ENCODE data around the gene MAP3K14. TPM values are rescaled to one million over a fixed set of nuclear protein-coding genes. Genes with fewer than 3 reads are reported as not detected.

The MAP3K14 gene
- total RNA-seq, 1 donor from 2014 or later, result 0.34 TPM

DNA sequence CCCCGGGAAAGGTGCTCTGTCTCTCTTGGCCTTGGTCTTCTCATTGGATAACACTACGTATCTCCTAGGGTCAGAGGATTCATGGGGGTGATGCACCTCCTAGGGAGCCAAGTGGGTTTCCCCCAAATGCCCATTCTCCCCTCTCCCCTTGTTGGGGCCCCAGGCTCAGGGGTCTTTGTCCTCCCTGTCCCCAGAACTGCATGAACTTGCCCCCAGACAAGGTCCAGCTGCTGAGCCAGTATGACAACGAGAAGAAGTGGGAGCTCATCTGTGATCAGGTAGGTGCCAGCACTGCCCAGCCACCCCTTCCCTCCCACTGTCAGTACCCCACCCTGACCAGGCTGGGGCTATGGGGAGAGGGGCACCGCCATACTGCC, 86.4 kb downstream of the MAP3K14 start:
- Mint-ChIP-seq H3K27me3 (ENCODE audit: insufficient read depth, low read depth) (peaks cover 12% of the 10 kb centered on the region), H3K4me3 (no peak overlapping the region), H3K27ac (no peak overlapping the region), H3K9me3 (no peaks in the 10 kb centered on the region), H3K4me1 (peaks cover 3% of the 10 kb centered on the region), H3K36me3 (no peaks in the 10 kb centered on the region)
- Histone ChIP-seq H2AFZ (replicated peaks) (no peak overlapping the region), H3K36me3 (no peaks in the 10 kb centered on the region), H3K4me2 (no peak overlapping the region), H3K9ac (no peak overlapping the region), H3K4me3 (no peak overlapping the region), H3K27ac (no peak overlapping the region), H3K27me3 (no peaks in the 10 kb centered on the region), H3K79me2 (ENCODE audit: low read depth) (no peaks in the 10 kb centered on the region), H3F3A (ENCODE audit: low read depth) (peaks cover 3% of the 10 kb centered on the region), H3K9me3 (ENCODE audit: low read depth) (no peaks in the 10 kb centered on the region), H3K4me1 (peaks cover 16% of the 10 kb centered on the region), H4K20me1 (ENCODE audit: low read depth) (no peaks in the 10 kb centered on the region)
- no peak for DNase-seq (ENCODE audit: low spot score)
- TF ChIP-seq EZH2 (IDR thresholded peaks at IDR 0.05) (no peak), EZH2phosphoT487 (IDR thresholded peaks at IDR 0.05) (no peak)
- TF ChIP-seq, protein P1, sequence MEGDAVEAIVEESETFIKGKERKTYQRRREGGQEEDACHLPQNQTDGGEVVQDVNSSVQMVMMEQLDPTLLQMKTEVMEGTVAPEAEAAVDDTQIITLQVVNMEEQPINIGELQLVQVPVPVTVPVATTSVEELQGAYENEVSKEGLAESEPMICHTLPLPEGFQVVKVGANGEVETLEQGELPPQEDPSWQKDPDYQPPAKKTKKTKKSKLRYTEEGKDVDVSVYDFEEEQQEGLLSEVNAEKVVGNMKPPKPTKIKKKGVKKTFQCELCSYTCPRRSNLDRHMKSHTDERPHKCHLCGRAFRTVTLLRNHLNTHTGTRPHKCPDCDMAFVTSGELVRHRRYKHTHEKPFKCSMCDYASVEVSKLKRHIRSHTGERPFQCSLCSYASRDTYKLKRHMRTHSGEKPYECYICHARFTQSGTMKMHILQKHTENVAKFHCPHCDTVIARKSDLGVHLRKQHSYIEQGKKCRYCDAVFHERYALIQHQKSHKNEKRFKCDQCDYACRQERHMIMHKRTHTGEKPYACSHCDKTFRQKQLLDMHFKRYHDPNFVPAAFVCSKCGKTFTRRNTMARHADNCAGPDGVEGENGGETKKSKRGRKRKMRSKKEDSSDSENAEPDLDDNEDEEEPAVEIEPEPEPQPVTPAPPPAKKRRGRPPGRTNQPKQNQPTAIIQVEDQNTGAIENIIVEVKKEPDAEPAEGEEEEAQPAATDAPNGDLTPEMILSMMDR (IDR thresholded peaks at IDR 0.05), result no peak

DNA sequence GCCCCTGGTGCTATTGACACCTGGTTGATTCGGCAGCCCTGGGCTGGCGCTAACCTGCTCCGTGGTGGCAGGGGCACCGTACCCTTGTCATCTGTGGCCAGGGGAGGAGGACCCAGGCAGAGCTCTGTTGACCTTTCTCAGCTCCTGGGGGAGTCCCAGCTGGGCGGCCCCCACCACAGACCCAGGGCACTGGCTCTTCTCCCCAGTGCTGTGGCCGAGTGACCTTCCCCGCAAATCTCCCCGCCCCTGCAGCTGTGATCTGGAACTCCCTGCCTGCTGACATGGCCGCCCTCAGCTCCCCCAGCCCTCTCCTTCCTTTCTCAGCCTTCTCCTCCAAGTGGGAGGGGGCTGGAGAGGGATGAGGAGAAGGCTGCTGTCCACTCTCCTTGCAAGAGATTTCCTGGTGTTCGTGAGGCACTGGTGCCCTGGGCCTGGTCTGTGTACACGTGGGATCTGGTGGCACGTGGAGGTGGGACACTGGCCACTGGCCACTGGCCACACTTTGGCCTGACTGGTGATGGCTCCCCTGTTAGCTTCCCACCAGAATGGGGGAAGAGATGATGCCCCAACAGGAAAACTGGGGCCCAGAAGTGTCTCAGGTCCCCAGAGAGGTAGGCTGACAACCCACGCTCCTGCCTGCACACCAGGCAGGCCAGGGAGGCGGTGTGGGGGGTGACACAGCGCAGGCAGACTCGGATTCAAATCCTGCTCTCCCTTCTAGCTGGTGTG, 87.0 kb downstream of the MAP3K14 start:
- H3K4me1 Mint-ChIP-seq, result peaks cover 3% of the 10 kb centered on the region
- peaks cover 9% of the 10 kb centered on the region for H3K27me3 Mint-ChIP-seq (ENCODE audit: insufficient read depth, low read depth)

DNA sequence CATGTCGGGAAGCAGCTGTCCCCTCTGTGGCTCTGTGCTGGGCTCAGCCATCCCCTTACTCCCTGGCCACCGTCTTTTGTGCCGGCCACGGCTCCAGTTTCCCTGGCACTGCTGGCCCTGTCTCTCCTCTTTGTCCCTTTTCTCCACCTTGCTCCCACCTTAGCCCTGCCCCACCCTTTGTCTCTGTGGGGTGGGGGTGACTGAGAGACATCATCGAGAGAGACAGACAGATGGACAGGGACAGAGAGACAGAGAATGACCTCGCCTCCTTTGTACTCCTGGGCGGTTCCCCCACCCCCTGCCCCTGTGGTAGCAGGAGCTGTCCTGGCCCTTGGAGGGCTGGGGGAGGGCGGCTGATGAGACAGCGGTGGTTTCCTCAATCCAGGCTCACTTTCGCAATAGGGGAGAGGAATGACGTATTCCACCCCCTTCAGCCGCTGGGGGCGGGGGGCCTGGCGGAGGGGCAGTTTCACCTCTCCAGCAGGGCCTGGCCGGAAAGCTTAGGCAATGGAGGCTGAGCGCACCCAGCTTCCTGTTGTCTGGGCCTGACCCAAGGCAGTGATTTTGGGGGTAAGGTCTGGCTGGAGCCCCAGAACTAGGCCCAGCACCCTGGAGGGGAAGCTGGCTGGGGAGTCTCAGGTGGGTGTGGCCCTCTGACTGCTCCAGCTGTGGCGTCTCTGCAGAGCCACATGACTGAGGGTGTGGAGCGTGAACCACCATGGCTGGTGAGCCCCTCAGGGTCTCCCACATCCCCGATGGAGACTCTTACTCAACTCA, 87.9 kb downstream of the MAP3K14 start:
- Histone ChIP-seq H3K36me3 (no peaks in the 10 kb centered on the region), H3F3A (ENCODE audit: low read depth) (no peaks in the 10 kb centered on the region), H3K9me3 (ENCODE audit: low read depth) (no peaks in the 10 kb centered on the region), H3K27me3 (peaks cover 6% of the 10 kb centered on the region), H4K20me1 (ENCODE audit: low read depth) (no peaks in the 10 kb centered on the region), H3K27ac (no peak overlapping the region), H2AFZ (replicated peaks) (no peak overlapping the region), H3K4me1 (peaks cover 16% of the 10 kb centered on the region), H3K9ac (no peak overlapping the region), H3K79me2 (ENCODE audit: low read depth) (no peaks in the 10 kb centered on the region), H3K4me3 (no peak overlapping the region), H3K4me2 (peak overlapping the region; percentile 34)
- H3K4me3 Mint-ChIP-seq, result no peak overlapping the region
- no peaks in the 10 kb centered on the region for H3K9me3 Mint-ChIP-seq
- DNase-seq (ENCODE audit: low spot score), result peak; percentile 50
- peaks cover 13% of the 10 kb centered on the region for H3K27me3 Mint-ChIP-seq (ENCODE audit: insufficient read depth, low read depth)
- no peaks in the 10 kb centered on the region for H3K36me3 Mint-ChIP-seq
- H3K4me1 Mint-ChIP-seq, result peaks cover 3% of the 10 kb centered on the region
- TF ChIP-seq, protein P1 (IDR thresholded peaks at IDR 0.05), result no peak
- TF ChIP-seq EZH2 (IDR thresholded peaks at IDR 0.05), result no peak
- no peak for TF ChIP-seq EZH2phosphoT487 (IDR thresholded peaks at IDR 0.05)
- H3K27ac Mint-ChIP-seq, result no peak overlapping the region

More for the DNA sequence above, 87.0 kb downstream of the MAP3K14 start:
- H3K27ac ChIP-seq, result no peak overlapping the region
- H3K9me3 Mint-ChIP-seq, result no peaks in the 10 kb centered on the region
- no peak for DNase-seq (ENCODE audit: low spot score)
- no peaks in the 10 kb centered on the region for H4K20me1 ChIP-seq (ENCODE audit: low read depth)
- H3K36me3 Mint-ChIP-seq, result no peaks in the 10 kb centered on the region
- no peak overlapping the region for H3K4me2 ChIP-seq
- no peak overlapping the region for H3K9ac ChIP-seq
- no peaks in the 10 kb centered on the region for H3K9me3 ChIP-seq (ENCODE audit: low read depth)
- H3F3A ChIP-seq (ENCODE audit: low read depth), result no peaks in the 10 kb centered on the region
- H3K36me3 ChIP-seq, result no peaks in the 10 kb centered on the region
- H3K27ac Mint-ChIP-seq, result peak overlapping the region; percentile 53
- no peaks in the 10 kb centered on the region for H3K79me2 ChIP-seq (ENCODE audit: low read depth)
- H3K4me1 ChIP-seq, result peaks cover 16% of the 10 kb centered on the region
- H2AFZ ChIP-seq (replicated peaks), result no peak overlapping the region
- no peak overlapping the region for H3K4me3 Mint-ChIP-seq
- H3K27me3 ChIP-seq, result no peaks in the 10 kb centered on the region
- TF ChIP-seq, protein P1 (IDR thresholded peaks at IDR 0.05), result no peak
- no peak overlapping the region for H3K4me3 ChIP-seq

Measured in neural progenitor cell (in vitro differentiated cells).